GM21528 (cell line): Measurements from ENCODE around the gene RPTOR.
"Not testable (repeated sequence)": the region's sequence is repeated elsewhere in the genome, so short reads cannot be mapped to it uniquely, and the experiment has no call there.

Experiments used
- ATAC-seq: cut with Tn5 transposase; IDR thresholded peaks from one replicate; pipeline ENCODE4 v1.9.1; 2021; ENCODE audit warnings: mild to moderate bottlenecking, moderate library complexity; ENCODE audit not compliant: unreplicated experiment, low FRiP score

Gene RPTOR

GRCh38 chr17:80863626-80864025 is 319.0 kb downstream of the RPTOR start:
- ATAC-seq: no peak

- no peak for ATAC-seq
Measured at GRCh38 chr17:80864751-80865150, 320.1 kb downstream of the RPTOR start.

- no peak for ATAC-seq
Measured at GRCh38 chr17:80866050-80866793, 321.6 kb downstream of the RPTOR start.

- ATAC-seq: no peak
Measured at GRCh38 chr17:80868022-80868609, 323.5 kb downstream of the RPTOR start.

GRCh38 chr17:80869481-80870145 is 325.0 kb downstream of the RPTOR start:
- ATAC-seq: no peak

- no peak for ATAC-seq
Measured at GRCh38 chr17:80870401-80870800, 325.8 kb downstream of the RPTOR start.

- ATAC-seq: no peak
Measured at GRCh38 chr17:80871341-80871740, 326.7 kb downstream of the RPTOR start.

- ATAC-seq: no peak
Measured at GRCh38 chr17:80872001-80872500, 327.4 kb downstream of the RPTOR start.

GRCh38 chr17:80872501-80873306 is 328.1 kb downstream of the RPTOR start:
- ATAC-seq: no peak

- ATAC-seq: no peak
Measured at GRCh38 chr17:80873307-80873951, 328.8 kb downstream of the RPTOR start.

GRCh38 chr17:80874866-80875445 is 330.3 kb downstream of the RPTOR start:
- no peak for ATAC-seq

- not testable (repeated sequence) for ATAC-seq
Measured at GRCh38 chr17:80875480-80875995, 330.9 kb downstream of the RPTOR start.

- not testable (repeated sequence) for ATAC-seq
Measured at GRCh38 chr17:80876456-80876949, 331.9 kb downstream of the RPTOR start.

- peak; percentile 84 for ATAC-seq
Measured at GRCh38 chr17:80876950-80877728, 332.5 kb downstream of the RPTOR start.

GRCh38 chr17:80877729-80878303 is 333.2 kb downstream of the RPTOR start:
- ATAC-seq: no peak

GRCh38 chr17:80878876-80879722 is 334.5 kb downstream of the RPTOR start:
- no peak for ATAC-seq
